H9 (cell line): ENCODE measurements around the gene VEZF1. TPM values are rescaled to one million over a fixed set of nuclear protein-coding genes. Genes with fewer than 3 reads are reported as not detected.
"Not testable (repeated sequence)": the region's sequence is repeated elsewhere in the genome, so short reads cannot be mapped to it uniquely, and the experiment has no call there.

ENCODE experiments used
- DNase-seq: peaks from one replicate; pipeline ENCODE4 v3.0.0-alpha.2; 2017
- H2AFZ ChIP-seq: one replicate; pipeline ENCODE4 v1.6.1; 2013; ENCODE audit warnings: mild to moderate bottlenecking, low read length, control low read depth, moderate library complexity
- H2AK5ac ChIP-seq: 2 replicates; pipeline ENCODE4 v1.6.1; 2013; ENCODE audit warnings: low read length, control low read depth, mixed read lengths; ENCODE audit not compliant: insufficient read length
- H2BK120ac ChIP-seq: one replicate; pipeline ENCODE4 v1.6.1; 2013; ENCODE audit warnings: low read depth, mild to moderate bottlenecking, low read length, control low read depth, inconsistent platforms; ENCODE audit not compliant: poor library complexity, severe bottlenecking
- H2BK12ac ChIP-seq: 2 replicates; pipeline ENCODE4 v1.6.1; 2013; ENCODE audit warnings: low read length, control low read depth, mixed read lengths, low read depth; ENCODE audit not compliant: insufficient read length
- H2BK15ac ChIP-seq: 2 replicates; pipeline ENCODE4 v1.6.1; 2013; ENCODE audit warnings: low read depth, low read length, control low read depth
- H2BK20ac ChIP-seq: one replicate; pipeline ENCODE4 v1.6.1; 2013; ENCODE audit warnings: low read depth, mild to moderate bottlenecking, low read length, control low read depth, inconsistent platforms; ENCODE audit not compliant: poor library complexity, severe bottlenecking
- H2BK5ac ChIP-seq: 2 replicates; pipeline ENCODE4 v1.6.1; 2013; ENCODE audit warnings: low read length, control low read depth, mixed read lengths; ENCODE audit not compliant: insufficient read length
- H3K14ac ChIP-seq: 2 replicates; pipeline ENCODE4 v1.6.1; 2013; ENCODE audit warnings: low read length, control low read depth; ENCODE audit not compliant: insufficient read depth
- H3K18ac ChIP-seq: 2 replicates; pipeline ENCODE4 v1.6.1; 2013; ENCODE audit warnings: low read depth, mild to moderate bottlenecking, mixed read lengths, low read length, control low read depth; ENCODE audit not compliant: insufficient read length
- H3K23ac ChIP-seq: 2 replicates; pipeline ENCODE4 v1.6.1; 2013; ENCODE audit warnings: low read length, control low read depth, mixed read lengths, low read depth; ENCODE audit not compliant: insufficient read length
- H3K23me2 ChIP-seq: 2 replicates; pipeline ENCODE4 v1.6.1; 2013; ENCODE audit warnings: low read depth, mild to moderate bottlenecking, mixed read lengths, low read length, control low read depth; ENCODE audit not compliant: insufficient read length, poor library complexity, severe bottlenecking
- H3K27ac ChIP-seq: 2 replicates; pipeline ENCODE4 v1.5.1; 2013; ENCODE audit warnings: low read length, control low read depth, mixed read lengths, low read depth; ENCODE audit not compliant: insufficient read length
- H3K27me3 ChIP-seq: 2 replicates; pipeline ENCODE4 v1.6.1; 2013; ENCODE audit warnings: low read length, control low read depth, inconsistent platforms; ENCODE audit not compliant: insufficient read depth
- H3K4ac ChIP-seq: 2 replicates; pipeline ENCODE4 v1.6.1; 2013; ENCODE audit warnings: low read depth, mild to moderate bottlenecking, control low read depth, inconsistent platforms, low read length, moderate library complexity
- H3K4me1 ChIP-seq: 2 replicates; pipeline ENCODE4 v1.6.1; 2013; ENCODE audit warnings: low read length, control low read depth, inconsistent platforms; ENCODE audit not compliant: insufficient read depth
- H3K4me2 ChIP-seq: 2 replicates; pipeline ENCODE4 v1.6.1; 2013; ENCODE audit warnings: low read length, control low read depth, mixed read lengths; ENCODE audit not compliant: insufficient read length, insufficient read depth
- H3K56ac ChIP-seq: 2 replicates; pipeline ENCODE4 v1.6.1; 2013; ENCODE audit warnings: low read depth, mild to moderate bottlenecking, mixed read lengths, low read length, control low read depth; ENCODE audit not compliant: insufficient read length
- H3K79me1 ChIP-seq: 2 replicates; pipeline ENCODE4 v1.6.1; 2013; ENCODE audit warnings: low read depth, mild to moderate bottlenecking, moderate library complexity, low read length, control low read depth, inconsistent platforms; ENCODE audit not compliant: insufficient read depth, poor library complexity, severe bottlenecking
- H3K79me2 ChIP-seq: 2 replicates; pipeline ENCODE4 v1.6.1; 2013; ENCODE audit warnings: low read length, control low read depth, inconsistent platforms; ENCODE audit not compliant: insufficient read depth
- H3K9ac ChIP-seq: 2 replicates; pipeline ENCODE4 v1.6.1; 2013; ENCODE audit warnings: low read length, control low read depth, mixed read lengths; ENCODE audit not compliant: insufficient read length; ENCODE audit errors: extremely low read depth
- H3K9me3 ChIP-seq: one replicate; pipeline ENCODE4 v1.6.1; 2013; ENCODE audit warnings: low read depth, low read length, inconsistent platforms; ENCODE audit not compliant: control insufficient read depth
- H3T11ph ChIP-seq: one replicate; pipeline ENCODE4 v1.6.1; 2013; ENCODE audit warnings: mild to moderate bottlenecking, low read length, control low read depth, inconsistent platforms
- H4K20me1 ChIP-seq: one replicate; pipeline ENCODE4 v1.6.1; 2013; ENCODE audit not compliant: control insufficient read depth, insufficient read length, insufficient read depth
- H4K5ac ChIP-seq: 2 replicates; pipeline ENCODE4 v1.6.1; 2013; ENCODE audit warnings: low read depth, mild to moderate bottlenecking, mixed read lengths, low read length, control low read depth; ENCODE audit not compliant: insufficient read length
- H4K8ac ChIP-seq: replicated peaks from 2 replicates; pipeline ENCODE4 v1.6.1; 2013; ENCODE audit warnings: low read length, control low read depth, mixed read lengths, low read depth; ENCODE audit not compliant: insufficient read length
- H4K91ac ChIP-seq: 2 replicates; pipeline ENCODE4 v1.6.1; 2013; ENCODE audit warnings: low read depth, mild to moderate bottlenecking, moderate library complexity, mixed read lengths, low read length, control low read depth; ENCODE audit not compliant: insufficient read length
- H3K27ac Mint-ChIP-seq, 3 experiments: 2 replicates in 2 of 3; 3 replicates in 1 of 3; pipeline ENCODE4 v1.8.0; 2020 to 2021; ENCODE audit warnings: mixed read lengths in 3 of 3, mild to moderate bottlenecking in 1 of 3, moderate library complexity in 1 of 3
- H3K27me3 Mint-ChIP-seq: 2 replicates; pipeline ENCODE4 v1.8.0; 2021; ENCODE audit warnings: low read depth, mild to moderate bottlenecking, moderate library complexity, mixed read lengths
- H3K36me3 Mint-ChIP-seq, 3 experiments: 2 replicates in 2 of 3; 3 replicates in 1 of 3; pipeline ENCODE4 v1.8.0; 2020 to 2021; ENCODE audit warnings: low read depth in 3 of 3, mixed read lengths in 3 of 3; ENCODE audit not compliant: insufficient read depth in 1 of 3
- H3K4me1 Mint-ChIP-seq, 2 experiments: 2 replicates each; pipeline ENCODE4 v1.8.0; 2020; ENCODE audit warnings: mixed read lengths in 2 of 2
- H3K4me3 Mint-ChIP-seq, 2 experiments: 2 replicates in 1 of 2; 3 replicates in 1 of 2; pipeline ENCODE4 v1.8.0; 2020 to 2021; ENCODE audit warnings: mild to moderate bottlenecking in 2 of 2, mixed read lengths in 2 of 2, moderate library complexity in 1 of 2
- H3K9me3 Mint-ChIP-seq, 2 experiments: 2 replicates in 1 of 2; 3 replicates in 1 of 2; pipeline ENCODE4 v1.8.0; 2020; ENCODE audit warnings: mild to moderate bottlenecking in 2 of 2, mixed read lengths in 2 of 2, moderate library complexity in 1 of 2
- WGBS: extraction: QIAGEN DNeasy Blood & Tissue Kit; methylation state at CpG from one replicate; pipeline ENCODE4 v1.1.7; 2013; ENCODE audit warnings: missing lambda C conversion rate, low lambda C conversion rate, mixed read lengths; ENCODE audit not compliant: insufficient read length; ENCODE audit errors: extremely low coverage; 5-methylcytosine and 5-hydroxymethylcytosine counted together
- total RNA-seq: library from RNA; stranded (reverse); gene quantifications from 2 replicates; pipeline ENCODE4 v1.2.1, GENCODE V29; 2021
- TF ChIP-seq, protein P1 (sequence below): fragments of 200-600 bp; sonication (generic); conservative IDR thresholded peaks from 3 replicates; pipeline ENCODE4 v1.8.0; 2021; ENCODE audit warnings: antibody characterized with exemption, mild to moderate bottlenecking

The VEZF1 gene
- total RNA-seq, 1 experiment from 2014 or later = 58.1 TPM

GRCh38 chr17:57975044-57975443 is 13.0 kb downstream of the VEZF1 start:
- H3K9ac ChIP-seq = no peak overlapping the region
- no peak overlapping the region for H2AK5ac ChIP-seq
- H4K5ac ChIP-seq = no peak overlapping the region
- no peak overlapping the region for H2BK20ac ChIP-seq
- no peak overlapping the region for H4K8ac ChIP-seq
- H3K14ac ChIP-seq = no peak overlapping the region
- no peak overlapping the region for H2AFZ ChIP-seq
- no peak overlapping the region for H3K27ac ChIP-seq
- no peak overlapping the region for H3K4me3 Mint-ChIP-seq
- no peak overlapping the region for H3K4ac ChIP-seq
- H4K20me1 ChIP-seq = no peaks in the 10 kb centered on the region
- no peak overlapping the region for H3K18ac ChIP-seq
- no peak overlapping the region for H2BK120ac ChIP-seq
- no peak overlapping the region for H2BK15ac ChIP-seq
- no peaks in the 10 kb centered on the region for H3K27me3 Mint-ChIP-seq
- H3K23ac ChIP-seq = no peak overlapping the region
- H3K4me1 ChIP-seq = no peaks in the 10 kb centered on the region
- no peaks in the 10 kb centered on the region for H3K23me2 ChIP-seq
- TF ChIP-seq, protein P1, sequence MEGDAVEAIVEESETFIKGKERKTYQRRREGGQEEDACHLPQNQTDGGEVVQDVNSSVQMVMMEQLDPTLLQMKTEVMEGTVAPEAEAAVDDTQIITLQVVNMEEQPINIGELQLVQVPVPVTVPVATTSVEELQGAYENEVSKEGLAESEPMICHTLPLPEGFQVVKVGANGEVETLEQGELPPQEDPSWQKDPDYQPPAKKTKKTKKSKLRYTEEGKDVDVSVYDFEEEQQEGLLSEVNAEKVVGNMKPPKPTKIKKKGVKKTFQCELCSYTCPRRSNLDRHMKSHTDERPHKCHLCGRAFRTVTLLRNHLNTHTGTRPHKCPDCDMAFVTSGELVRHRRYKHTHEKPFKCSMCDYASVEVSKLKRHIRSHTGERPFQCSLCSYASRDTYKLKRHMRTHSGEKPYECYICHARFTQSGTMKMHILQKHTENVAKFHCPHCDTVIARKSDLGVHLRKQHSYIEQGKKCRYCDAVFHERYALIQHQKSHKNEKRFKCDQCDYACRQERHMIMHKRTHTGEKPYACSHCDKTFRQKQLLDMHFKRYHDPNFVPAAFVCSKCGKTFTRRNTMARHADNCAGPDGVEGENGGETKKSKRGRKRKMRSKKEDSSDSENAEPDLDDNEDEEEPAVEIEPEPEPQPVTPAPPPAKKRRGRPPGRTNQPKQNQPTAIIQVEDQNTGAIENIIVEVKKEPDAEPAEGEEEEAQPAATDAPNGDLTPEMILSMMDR = no peak
- H3K79me2 ChIP-seq = no peaks in the 10 kb centered on the region
- H3K27me3 ChIP-seq = no peaks in the 10 kb centered on the region
- H3T11ph ChIP-seq = no peak overlapping the region
- no peak overlapping the region for H3K4me2 ChIP-seq
- H3K9me3 ChIP-seq = no peaks in the 10 kb centered on the region
- H3K36me3 Mint-ChIP-seq = peaks cover 28 to 70% (median 64%) of the 10 kb centered on the region in 3 experiments; a peak in 6 of 7 replicates
- WGBS = no CpG with 5 or more reads among the region's 1 CpG
- no peaks in the 10 kb centered on the region for H3K9me3 Mint-ChIP-seq
- no peak overlapping the region for H3K56ac ChIP-seq
- H3K79me1 ChIP-seq = no peaks in the 10 kb centered on the region
- no peak overlapping the region for H2BK12ac ChIP-seq
- no peaks in the 10 kb centered on the region for H3K4me1 Mint-ChIP-seq
- DNase-seq = no peak
- no peak overlapping the region for H3K27ac Mint-ChIP-seq
- H2BK5ac ChIP-seq = no peak overlapping the region
- H4K91ac ChIP-seq = no peak overlapping the region

DNA sequence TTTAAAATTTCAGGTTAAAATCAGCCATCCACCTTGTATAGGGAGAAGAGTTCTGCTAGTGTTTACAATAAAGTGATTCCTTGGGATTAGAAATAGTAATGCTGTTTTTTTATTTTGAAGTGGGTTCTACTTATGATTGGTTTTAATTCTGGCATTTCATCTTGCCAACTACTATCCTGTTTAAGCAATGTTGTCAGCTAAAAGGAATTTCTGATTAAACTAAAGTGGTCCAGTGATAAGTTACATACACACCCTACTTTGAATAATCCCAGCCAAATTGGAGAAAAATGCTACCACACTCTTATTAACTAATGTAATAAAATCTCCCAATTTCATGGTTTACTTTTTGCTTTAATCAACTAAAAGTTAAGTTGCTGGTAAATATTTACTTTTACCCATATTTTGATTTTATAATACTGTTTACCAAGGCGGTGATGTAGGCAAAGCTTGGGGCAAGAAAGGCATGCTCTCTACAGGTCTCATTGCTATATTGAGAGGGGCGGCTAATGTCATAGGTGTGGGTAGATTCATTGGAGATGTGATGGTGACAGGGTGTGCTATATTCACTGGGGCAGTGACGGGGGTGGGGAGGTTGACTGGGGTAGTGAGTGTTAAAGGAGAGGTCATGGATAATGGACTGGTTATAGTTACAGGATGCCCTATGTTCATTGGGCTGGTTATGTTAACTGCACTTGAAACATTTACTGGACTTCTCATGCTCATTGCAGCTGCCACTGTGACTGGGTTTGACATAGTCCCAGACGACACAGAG is 13.8 kb downstream of the VEZF1 start:
- H3K14ac ChIP-seq, H3K4me1 Mint-ChIP-seq, H2BK120ac ChIP-seq, H3K27me3 Mint-ChIP-seq, H3K4me3 Mint-ChIP-seq, H3K79me1 ChIP-seq, H3K4me1 ChIP-seq, H2AFZ ChIP-seq, H3K18ac ChIP-seq, H3K9ac ChIP-seq, H3K56ac ChIP-seq, H3K9me3 Mint-ChIP-seq, H3T11ph ChIP-seq, H3K4ac ChIP-seq, H4K8ac ChIP-seq, H3K79me2 ChIP-seq, H3K27me3 ChIP-seq, H2BK5ac ChIP-seq, H2BK20ac ChIP-seq, H4K91ac ChIP-seq, H3K23me2 ChIP-seq, H3K4me2 ChIP-seq, H2AK5ac ChIP-seq, H4K5ac ChIP-seq, H3K23ac ChIP-seq, DNase-seq, H2BK15ac ChIP-seq, H4K20me1 ChIP-seq, H2BK12ac ChIP-seq, H3K9me3 ChIP-seq, H3K27ac ChIP-seq: not testable (repeated sequence)
- Mint-ChIP-seq H3K36me3 (peaks cover 28 to 64% (median 57%) of the 10 kb centered on the region in 3 experiments; a peak in 6 of 7 replicates), H3K27ac (peak overlapping the region in 1 of 3 experiments; percentile 13; a peak in 1 of 7 replicates)
- no CpG with 5 or more reads among the region's 4 CpGs for WGBS
